ENCODE results near the gene IL27RA.

DNA sequence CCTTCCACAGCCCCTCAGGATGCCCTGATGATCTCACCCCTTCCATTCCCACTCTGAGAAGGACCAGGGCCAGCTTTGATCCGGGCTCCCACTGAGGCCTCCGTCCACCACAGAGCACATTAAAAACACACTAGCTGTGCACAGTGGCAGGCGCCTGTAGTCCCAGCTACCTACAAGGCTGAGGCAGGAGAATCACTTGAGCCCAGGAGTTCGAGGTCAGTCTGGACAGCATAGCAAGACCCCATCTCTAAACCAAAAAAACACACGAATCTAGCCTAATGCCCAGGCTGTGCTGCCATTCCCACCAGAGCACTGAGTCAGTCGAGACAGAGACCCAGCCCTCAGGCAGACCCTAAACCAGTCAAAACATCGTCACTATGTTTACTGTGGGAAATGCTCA, 39.5 kb upstream of the IL27RA start:
- TF ChIP-seq POLR2A (IDR thresholded peaks at IDR 0.05; ENCODE audit: low read length) = no peak
- no peak for TF ChIP-seq GATA1 (IDR thresholded peaks at IDR 0.05; ENCODE audit: low read depth, low read length)

All from erythroblast (primary cell).